Measurements from ENCODE around the gene FGF11.

The FGF11 gene

GRCh38 chr17:7444682-7445618 is 5.6 kb downstream of the FGF11 start, which contains the start of gene CHRNB1:
Gene CHRNB1 (plus strand): TSS chr17:7445061. CDS start chr17:7445128, 67 bp downstream.
- no peaks in the 10 kb centered on the region for H3K9me3 Mint-ChIP-seq
- peak within 1 kb of the TSS; percentile 14 for H3K27ac Mint-ChIP-seq
- peaks cover 33% of the 10 kb centered on the region for H3K4me1 Mint-ChIP-seq (ENCODE audit: low read depth)
- peak within 1 kb of the TSS; percentile 80 for H3K4me3 Mint-ChIP-seq
- H3K36me3 Mint-ChIP-seq (ENCODE audit: low read depth) = peaks cover 28% of the 10 kb centered on the region
- H3K27me3 Mint-ChIP-seq (ENCODE audit: low read depth) = peaks cover 33% of the 10 kb centered on the region

- peak overlapping the region; percentile 14 for H3K27ac Mint-ChIP-seq
- H3K4me3 Mint-ChIP-seq = peak overlapping the region; percentile 80
- H3K9me3 Mint-ChIP-seq = no peaks in the 10 kb centered on the region
Observed at GRCh38 chr17:7445619-7445968, 6.3 kb downstream of the FGF11 start.

GRCh38 chr17:7448461-7448860 is 9.1 kb downstream of the FGF11 start:
- Mint-ChIP-seq H3K27ac (no peak overlapping the region), H3K27me3 (ENCODE audit: low read depth) (peaks cover 29% of the 10 kb centered on the region), H3K4me1 (ENCODE audit: low read depth) (peaks cover 25% of the 10 kb centered on the region), H3K36me3 (ENCODE audit: low read depth) (peaks cover 29% of the 10 kb centered on the region), H3K4me3 (no peak overlapping the region), H3K9me3 (no peaks in the 10 kb centered on the region)

More at GRCh38 chr17:7445619-7445968, 6.3 kb downstream of the FGF11 start:
- peaks cover 33% of the 10 kb centered on the region for H3K27me3 Mint-ChIP-seq (ENCODE audit: low read depth)
- peaks cover 30% of the 10 kb centered on the region for H3K36me3 Mint-ChIP-seq (ENCODE audit: low read depth)
- peaks cover 28% of the 10 kb centered on the region for H3K4me1 Mint-ChIP-seq (ENCODE audit: low read depth)

- H3K36me3 Mint-ChIP-seq (ENCODE audit: low read depth) = peaks cover 23% of the 10 kb centered on the region
- no peak overlapping the region for H3K4me3 Mint-ChIP-seq
- H3K27me3 Mint-ChIP-seq (ENCODE audit: low read depth) = no peaks in the 10 kb centered on the region
- H3K27ac Mint-ChIP-seq = no peak overlapping the region
- peaks cover 11% of the 10 kb centered on the region for H3K4me1 Mint-ChIP-seq (ENCODE audit: low read depth)
- H3K9me3 Mint-ChIP-seq = no peaks in the 10 kb centered on the region
Observed at GRCh38 chr17:7459961-7460545, 20.7 kb downstream of the FGF11 start.

- Mint-ChIP-seq H3K36me3 (ENCODE audit: low read depth) (peaks cover 21% of the 10 kb centered on the region), H3K4me1 (ENCODE audit: low read depth) (peaks cover 8% of the 10 kb centered on the region), H3K27me3 (ENCODE audit: low read depth) (no peaks in the 10 kb centered on the region), H3K9me3 (no peaks in the 10 kb centered on the region), H3K27ac (no peak overlapping the region), H3K4me3 (no peak overlapping the region)
Observed at GRCh38 chr17:7460850-7461660, 21.7 kb downstream of the FGF11 start.

- Mint-ChIP-seq H3K4me1 (ENCODE audit: low read depth) (peaks cover 3% of the 10 kb centered on the region), H3K27ac (no peak overlapping the region), H3K9me3 (no peaks in the 10 kb centered on the region), H3K27me3 (ENCODE audit: low read depth) (no peaks in the 10 kb centered on the region), H3K4me3 (no peak overlapping the region), H3K36me3 (ENCODE audit: low read depth) (peaks cover 27% of the 10 kb centered on the region)
Observed at GRCh38 chr17:7462474-7463371, 23.4 kb downstream of the FGF11 start.

GRCh38 chr17:7463372-7463846 is 24.1 kb downstream of the FGF11 start:
- H3K27me3 Mint-ChIP-seq (ENCODE audit: low read depth) = no peaks in the 10 kb centered on the region
- peaks cover 3% of the 10 kb centered on the region for H3K4me1 Mint-ChIP-seq (ENCODE audit: low read depth)
- peaks cover 27% of the 10 kb centered on the region for H3K36me3 Mint-ChIP-seq (ENCODE audit: low read depth)
- no peaks in the 10 kb centered on the region for H3K9me3 Mint-ChIP-seq
- no peak overlapping the region for H3K27ac Mint-ChIP-seq
- no peak overlapping the region for H3K4me3 Mint-ChIP-seq

- peaks cover 26% of the 10 kb centered on the region for H3K36me3 Mint-ChIP-seq (ENCODE audit: low read depth)
- peaks cover 2% of the 10 kb centered on the region for H3K4me1 Mint-ChIP-seq (ENCODE audit: low read depth)
- no peak overlapping the region for H3K27ac Mint-ChIP-seq
- H3K27me3 Mint-ChIP-seq (ENCODE audit: low read depth) = no peaks in the 10 kb centered on the region
- no peaks in the 10 kb centered on the region for H3K9me3 Mint-ChIP-seq
- H3K4me3 Mint-ChIP-seq = no peak overlapping the region
Observed at GRCh38 chr17:7464081-7464480, 24.8 kb downstream of the FGF11 start.

GRCh38 chr17:7465597-7466275 is 26.4 kb downstream of the FGF11 start:
- H3K4me1 Mint-ChIP-seq (ENCODE audit: low read depth) = no peaks in the 10 kb centered on the region
- no peaks in the 10 kb centered on the region for H3K27me3 Mint-ChIP-seq (ENCODE audit: low read depth)
- H3K27ac Mint-ChIP-seq = no peak overlapping the region
- peaks cover 19% of the 10 kb centered on the region for H3K36me3 Mint-ChIP-seq (ENCODE audit: low read depth)
- H3K9me3 Mint-ChIP-seq = no peaks in the 10 kb centered on the region
- no peak overlapping the region for H3K4me3 Mint-ChIP-seq

- H3K36me3 Mint-ChIP-seq (ENCODE audit: low read depth) = peaks cover 14% of the 10 kb centered on the region
- H3K27ac Mint-ChIP-seq = no peak overlapping the region
- no peaks in the 10 kb centered on the region for H3K9me3 Mint-ChIP-seq
Observed at GRCh38 chr17:7466318-7466638, 27.0 kb downstream of the FGF11 start.

GRCh38 chr17:7466639-7467341 is 27.5 kb downstream of the FGF11 start:
- Mint-ChIP-seq H3K27me3 (ENCODE audit: low read depth) (no peaks in the 10 kb centered on the region), H3K9me3 (no peaks in the 10 kb centered on the region), H3K36me3 (ENCODE audit: low read depth) (peaks cover 12% of the 10 kb centered on the region), H3K4me3 (no peak overlapping the region), H3K27ac (no peak overlapping the region), H3K4me1 (ENCODE audit: low read depth) (peaks cover 4% of the 10 kb centered on the region)

More at GRCh38 chr17:7466318-7466638, 27.0 kb downstream of the FGF11 start:
- Mint-ChIP-seq H3K4me3 (no peak overlapping the region), H3K4me1 (ENCODE audit: low read depth) (no peaks in the 10 kb centered on the region), H3K27me3 (ENCODE audit: low read depth) (no peaks in the 10 kb centered on the region)

- Mint-ChIP-seq H3K4me1 (ENCODE audit: low read depth) (peaks cover 8% of the 10 kb centered on the region), H3K27ac (no peak overlapping the region), H3K4me3 (no peak overlapping the region), H3K27me3 (ENCODE audit: low read depth) (no peaks in the 10 kb centered on the region), H3K9me3 (no peaks in the 10 kb centered on the region), H3K36me3 (ENCODE audit: low read depth) (peaks cover 12% of the 10 kb centered on the region)
Observed at GRCh38 chr17:7467498-7467897, 28.2 kb downstream of the FGF11 start.

GRCh38 chr17:7468290-7468689 is 29.0 kb downstream of the FGF11 start:
- Mint-ChIP-seq H3K27ac (no peak overlapping the region), H3K4me1 (ENCODE audit: low read depth) (peaks cover 8% of the 10 kb centered on the region), H3K36me3 (ENCODE audit: low read depth) (peaks cover 10% of the 10 kb centered on the region), H3K27me3 (ENCODE audit: low read depth) (no peaks in the 10 kb centered on the region), H3K9me3 (no peaks in the 10 kb centered on the region), H3K4me3 (no peak overlapping the region)

Measured in T-helper 1 cell treated with Interleukin-12 subunit alpha and Interleukin-12 subunit beta and Interleukin-4 antibody, amounts not matched to agents 30 μg/mL and 1 μg/mL, for 36 hours (primary cell).